Skeletal muscle tissue (tissue), 5 donors: ENCODE data around the gene SLC13A4. TPM values are rescaled to one million over a fixed set of nuclear protein-coding genes. Genes with fewer than 3 reads are reported as not detected.
"Not testable (repeated sequence)": the region's sequence is repeated elsewhere in the genome, so short reads cannot be mapped to it uniquely, and the experiment has no call there.

Source experiments
- H3K27ac ChIP-seq: one replicate; pipeline ENCODE4 v1.7.0; 2013; ENCODE audit warnings: mild to moderate bottlenecking, low read depth, low read length, inconsistent platforms
- H3K27me3 ChIP-seq, 3 donors: one replicate each; pipeline ENCODE4 v1.7.0; 2013; ENCODE audit warnings: low read length in 3 of 3; ENCODE audit not compliant: control insufficient read depth in 3 of 3, insufficient read depth in 3 of 3
- H3K36me3 ChIP-seq, 3 donors: one replicate each; pipeline ENCODE4 v1.7.0; 2013; ENCODE audit warnings: low read length in 3 of 3; ENCODE audit not compliant: control insufficient read depth in 3 of 3, insufficient read depth in 3 of 3
- H3K4me1 ChIP-seq, 3 donors: one replicate each; pipeline ENCODE4 v1.7.0; 2013; ENCODE audit warnings: low read length in 3 of 3, mild to moderate bottlenecking in 3 of 3; ENCODE audit not compliant: control insufficient read depth in 3 of 3, insufficient read depth in 3 of 3
- H3K4me3 ChIP-seq, 3 donors: one replicate each; pipeline ENCODE4 v1.7.0; 2013; ENCODE audit warnings: low read length in 3 of 3
- H3K9ac ChIP-seq, 3 donors: one replicate each; pipeline ENCODE4 v1.7.0; 2013; ENCODE audit warnings: low read length in 3 of 3, mild to moderate bottlenecking in 3 of 3, moderate library complexity in 2 of 3, low read depth in 1 of 3
- H3K9me3 ChIP-seq, 3 donors: one replicate each; pipeline ENCODE4 v1.7.0; 2013; ENCODE audit warnings: low read length in 3 of 3; ENCODE audit not compliant: control insufficient read depth in 3 of 3
- small RNA-seq: library from RNA; depleted of rRNA; stranded (forward); fragments of <200 nt; gene quantifications from one replicate; pipeline ENCODE3, GENCODE V24; 2014
- total RNA-seq: library from RNA; depleted of rRNA; stranded (reverse); fragments of >200 nt; gene quantifications from one replicate; pipeline ENCODE4 v1.2.3, GENCODE V29; 2014
- donor health status: Osteomylitis.

The SLC13A4 gene
- total RNA-seq, 1 donor from 2014 or later = not detected

DNA sequence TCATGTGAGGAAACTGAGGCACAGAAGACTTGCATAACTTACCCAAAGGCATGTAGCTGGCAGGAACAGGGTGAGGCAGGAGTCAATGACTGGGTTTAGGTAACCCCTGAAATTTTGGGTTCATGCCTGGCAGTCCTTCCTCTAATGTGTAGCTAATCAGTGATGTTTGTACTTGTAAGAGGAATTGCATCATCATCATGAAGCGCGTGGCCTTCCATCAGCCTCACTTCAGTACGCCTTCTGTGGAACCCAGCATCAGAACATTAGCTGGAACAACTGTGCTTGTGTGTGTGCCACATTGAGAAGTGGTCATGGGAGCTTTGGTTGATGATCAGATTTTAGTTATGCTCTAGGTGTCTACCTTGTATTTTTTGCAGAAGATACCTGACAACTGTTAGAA is 83.8 kb downstream of the SLC13A4 start:
- no peaks in the 10 kb centered on the region for H3K27me3 ChIP-seq
- H3K9ac ChIP-seq = no peak overlapping the region
- H3K36me3 ChIP-seq = peaks cover 14 to 38% (median 38%) of the 10 kb centered on the region in 3 donors
- H3K4me1 ChIP-seq = no peaks in the 10 kb centered on the region
- H3K27ac ChIP-seq = no peak overlapping the region
- no peaks in the 10 kb centered on the region for H3K9me3 ChIP-seq
- H3K4me3 ChIP-seq = no peak overlapping the region

DNA sequence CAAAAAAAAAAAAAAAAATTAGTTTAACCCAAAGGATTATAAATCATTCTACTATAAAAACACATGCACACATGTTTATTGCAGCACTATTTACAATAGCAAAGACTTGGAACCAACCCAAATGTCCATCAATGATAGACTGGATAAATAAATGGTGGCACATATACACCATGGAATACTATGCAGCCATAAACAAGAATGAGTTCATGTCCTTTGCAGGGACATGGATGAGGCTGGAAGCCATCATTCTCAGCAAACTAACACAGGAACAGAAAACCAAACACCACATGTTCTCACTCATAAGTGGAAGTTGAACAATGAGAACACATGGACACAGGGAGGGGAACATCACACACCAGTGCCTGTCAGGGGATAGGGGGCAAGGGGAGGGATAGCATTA is 88.3 kb downstream of the SLC13A4 start:
- not testable (repeated sequence) for H3K9ac ChIP-seq, H3K27me3 ChIP-seq, H3K4me1 ChIP-seq, H3K27ac ChIP-seq, H3K9me3 ChIP-seq, H3K4me3 ChIP-seq
- H3K36me3 ChIP-seq = peaks cover 12 to 40% (median 37%) of the 10 kb centered on the region in 3 donors

- Histone ChIP-seq H3K4me1 (no peaks in the 10 kb centered on the region), H3K36me3 (peaks cover 16 to 46% (median 29%) of the 10 kb centered on the region in 3 donors), H3K4me3 (no peak overlapping the region), H3K27me3 (no peaks in the 10 kb centered on the region), H3K27ac (no peak overlapping the region), H3K9ac (no peak overlapping the region), H3K9me3 (no peaks in the 10 kb centered on the region)
These were observed 93.7 kb downstream of the SLC13A4 start for GRCh38 chr7:135634191-135634878.

Small RNA genes lying within 50 kb of the gene (small RNA-seq; reads per million reads assigned to genes)
- not detected for gene RNU6-1154P

Other genes starting within 250 kb of the SLC13A4 start
- gene CNOT4, start 218.1 kb downstream of the SLC13A4 start, total RNA-seq = 16.2 TPM
- 39.1 TPM for gene NUP205, start 170.3 kb downstream of the SLC13A4 start, total RNA-seq
- gene STMP1, start 65.7 kb downstream of the SLC13A4 start, total RNA-seq = 15.7 TPM
- gene FAM180A, start 20.6 kb upstream of the SLC13A4 start, total RNA-seq = 0.52 TPM
- gene MTPN, start 249.2 kb upstream of the SLC13A4 start, total RNA-seq = 54.8 TPM